K562 (cell line): ENCODE measurements around the gene PTK7. TPM values are rescaled to one million over a fixed set of nuclear protein-coding genes. Genes with fewer than 3 reads are reported as not detected.

Experiments
- ATAC-seq: fragments of 200-7000 bp; cut with Tn5 transposase; 3 replicates; pipeline ENCODE4 v1.9.1; 2020; ENCODE audit warnings: moderate library complexity
- BruUV-seq: library from RNA; stranded (reverse); fragments of 400-500 nt; replicated peaks from 2 replicates; lab custom pipeline; 2021; lab: Mats Ljungman, UMichigan
- CTCF ChIA-PET: fragments of 300-600 bp; formaldehyde crosslinking; extraction: SDS; loops from one replicate; lab custom pipeline; 2021; ENCODE audit warnings: low intra/inter-chr PET ratio; lab: Yijun Ruan, JAX
- POLR2A ChIA-PET: fragments of 300-600, 350-650 bp; sonication (Branson Sonifier 250); formaldehyde crosslinking; extraction: SDS; loops from one replicate; lab custom pipeline; 2021; ENCODE audit warnings: antibody characterized with exemption, inconsistent platforms; lab: Yijun Ruan, JAX
- DNase-seq, 4 experiments: peaks; one replicate each; pipeline versions ENCODE4 v3.0.0 to v3.0.0-alpha.2; 2011 to 2018; ENCODE audit warnings: low spot score in 3 of 4, mixed read lengths in 3 of 4; ENCODE audit errors: extremely low read depth in 1 of 4
- FAIRE-seq: peaks from 2 replicates; lab custom pipeline; 2011; peaks lifted over from hg19 to GRCh38; lab: Jason Lieb, UNC
- H2AFZ ChIP-seq: 2 replicates; pipeline ENCODE4 v1.6.0; 2011; ENCODE audit warnings: low read depth, low read length, control low read depth, inconsistent platforms
- H3K27ac ChIP-seq: fragments of 200-600 bp; 3 replicates; pipeline ENCODE4 v1.8.0; 2011; ENCODE audit warnings: low read depth, mild to moderate bottlenecking, control low read depth, inconsistent platforms, low read length, moderate library complexity, mixed read lengths; ENCODE audit errors: extremely low read depth
- H3K27me3 ChIP-seq, 2 experiments: fragments of 300-600 bp in 1 of 2; 2 replicates in 1 of 2; 3 replicates in 1 of 2; pipeline versions ENCODE4 v1.6.0 to v1.8.0; 2011; ENCODE audit warnings: inconsistent platforms in 2 of 2, low read length in 2 of 2, mild to moderate bottlenecking in 1 of 2, mixed read lengths in 1 of 2, moderate library complexity in 1 of 2; ENCODE audit not compliant: control insufficient read depth in 2 of 2, insufficient read depth in 2 of 2
- H3K36me3 ChIP-seq: fragments of 300-600 bp; 3 replicates; pipeline ENCODE4 v1.8.0; 2011; ENCODE audit warnings: mild to moderate bottlenecking, low read length, inconsistent platforms; ENCODE audit not compliant: control insufficient read depth, insufficient read depth
- H3K4me1 ChIP-seq, 2 experiments: fragments of 200-600 bp in 1 of 2; replicated peaks in 1 of 2; 2 replicates in 1 of 2; 3 replicates in 1 of 2; pipeline versions ENCODE4 v1.5.1 to v1.8.0; 2011; ENCODE audit warnings: inconsistent platforms in 2 of 2, low read length in 2 of 2, mild to moderate bottlenecking in 1 of 2, mixed read lengths in 1 of 2, moderate library complexity in 1 of 2; ENCODE audit not compliant: control insufficient read depth in 2 of 2, insufficient read depth in 2 of 2
- H3K4me2 ChIP-seq: 2 replicates; pipeline ENCODE4 v1.6.1; 2011; ENCODE audit warnings: low read length, control low read depth, inconsistent platforms, mixed read lengths; ENCODE audit not compliant: insufficient read depth
- H3K4me3 ChIP-seq: fragments of 200-600 bp; sonication (generic), shearing (Covaris generic); 2 replicates; pipeline ENCODE4 v1.5.1; 2016; ENCODE audit warnings: control low read depth, inconsistent platforms
- H3K79me2 ChIP-seq: fragments of 200-600 bp; 3 replicates; pipeline ENCODE4 v1.8.0; 2011; ENCODE audit warnings: low read length, inconsistent platforms; ENCODE audit not compliant: control insufficient read depth, insufficient read depth
- H3K9ac ChIP-seq, 2 experiments: 2 replicates each; pipeline versions ENCODE4 v1.6.0 to v1.6.1; 2011; ENCODE audit warnings: low read depth in 2 of 2, low read length in 2 of 2, control low read depth in 1 of 2, inconsistent platforms in 1 of 2, mild to moderate bottlenecking in 1 of 2, mixed read lengths in 1 of 2; ENCODE audit not compliant: insufficient read depth in 1 of 2
- H3K9me1 ChIP-seq: one replicate; pipeline ENCODE4 v1.6.0; 2011; ENCODE audit warnings: inconsistent platforms, mild to moderate bottlenecking, low read length, moderate library complexity; ENCODE audit not compliant: control insufficient read depth, insufficient read depth
- H3K9me3 ChIP-seq: replicated peaks from 2 replicates; pipeline ENCODE4 v1.5.1; 2011; ENCODE audit warnings: low read depth, low read length, inconsistent platforms; ENCODE audit not compliant: control insufficient read depth, insufficient read depth
- H4K20me1 ChIP-seq: replicated peaks from 2 replicates; pipeline ENCODE4 v1.6.1; 2011; ENCODE audit warnings: low read length, inconsistent platforms, mixed read lengths; ENCODE audit not compliant: control insufficient read depth, insufficient read depth
- BRD4 ChIP-seq: fragments of 200-600 bp; sonication (generic); IDR thresholded peaks from 2 replicates; pipeline ENCODE4 v1.6.1; 2017; ENCODE audit warnings: inconsistent platforms
- CHD4 ChIP-seq: fragments of 200-600 bp; sonication (generic); IDR thresholded peaks from 3 replicates; pipeline ENCODE4 v1.6.1; 2012; ENCODE audit warnings: low read depth, mild to moderate bottlenecking, mixed read lengths, low read length, inconsistent platforms; ENCODE audit not compliant: insufficient read depth, insufficient replicate concordance, poor library complexity, severe bottlenecking
- EP300 ChIP-seq: IDR thresholded peaks from 2 replicates; pipeline ENCODE4 v1.6.1; 2012; ENCODE audit warnings: low read length, improper control_type of control experiment
- ERF ChIP-seq: fragments of 450-650 bp; formaldehyde crosslinking; IDR thresholded peaks from 2 replicates; pipeline ENCODE4 v1.4.0; 2020; ENCODE audit warnings: mild to moderate bottlenecking, mixed read lengths
- ETS2 ChIP-seq: IDR thresholded peaks from 2 replicates; pipeline ENCODE4 v1.6.1; 2016; ENCODE audit warnings: borderline replicate concordance, missing genetic modification characterization, mild to moderate bottlenecking, moderate library complexity, missing compliant biosample characterization; ENCODE audit not compliant: poor library complexity, severe bottlenecking
- KDM5B ChIP-seq: fragments of 200-600 bp; sonication (generic); IDR thresholded peaks from 2 replicates; pipeline ENCODE4 v1.6.1; 2012; ENCODE audit warnings: low read depth, mild to moderate bottlenecking, moderate library complexity, low read length, control low read depth, inconsistent platforms; ENCODE audit not compliant: insufficient replicate concordance
- NFYB ChIP-seq: IDR thresholded peaks from 2 replicates; pipeline ENCODE4 v1.6.1; 2011; ENCODE audit warnings: mild to moderate bottlenecking, moderate library complexity; ENCODE audit not compliant: insufficient read length; ENCODE audit errors: extremely low read depth
- NR2C1 ChIP-seq, 2 experiments: fragments of 450-650 bp; IDR thresholded peaks; 2 replicates each; pipeline ENCODE4 v1.6.1; 2017; ENCODE audit warnings: mild to moderate bottlenecking in 2 of 2, antibody characterized with exemption in 1 of 2, inconsistent platforms in 1 of 2, missing compliant biosample characterization in 1 of 2, missing genetic modification characterization in 1 of 2
- PPARD ChIP-seq: fragments of 250-450 bp; sonication (Bioruptor Pico); IDR thresholded peaks from 2 replicates; pipeline ENCODE4 v1.8.0; 2022; ENCODE audit warnings: inconsistent platforms, mild to moderate bottlenecking, moderate library complexity
- SPI1 ChIP-seq: IDR thresholded peaks from 2 replicates; pipeline ENCODE4 v1.6.1; 2011; ENCODE audit warnings: low read depth, low read length, control low read depth, borderline replicate concordance
- TFAM ChIP-seq: fragments of 250-450 bp; sonication (Bioruptor Pico); conservative IDR thresholded peaks from 2 replicates; pipeline ENCODE4 v1.5.0; 2021; ENCODE audit warnings: mild to moderate bottlenecking, moderate library complexity
- ZBTB1 ChIP-seq: sonication (generic); formaldehyde crosslinking; IDR thresholded peaks from 2 replicates; pipeline ENCODE4 v1.8.1; 2023; ENCODE audit warnings: missing genetic modification reagents, low read depth, mild to moderate bottlenecking, borderline replicate concordance
- ZFX ChIP-seq: sonication (generic); formaldehyde crosslinking; IDR thresholded peaks from 2 replicates; pipeline ENCODE4 v1.8.0; 2022; ENCODE audit warnings: mild to moderate bottlenecking, missing genetic modification reagents, moderate library complexity
- ZNF668 ChIP-seq: fragments of 250-450 bp; sonication (Bioruptor Pico); IDR thresholded peaks from 2 replicates; pipeline ENCODE4 v1.8.0; 2022; ENCODE audit warnings: mild to moderate bottlenecking, inconsistent platforms
- WGBS: fragments of 100-300 bp; shearing (Covaris generic); methylation state at CpG from one replicate; pipeline ENCODE4 v1.1.6; 2016; ENCODE audit warnings: low coverage, mixed read lengths; ENCODE audit not compliant: insufficient coverage; ENCODE audit errors: missing lambda C conversion rate; 5-methylcytosine and 5-hydroxymethylcytosine counted together
- in situ Hi-C: fragments of 300-500 bp; cut with MboI; formaldehyde crosslinking; loops from 4 replicates; pipeline ENCODE4 v1.15.0; 2018; ENCODE audit warnings: inconsistent platforms, mixed read lengths
- intact Hi-C: fragments of 100-400 bp; cut with micrococcal nuclease; formaldehyde crosslinking; loops from 2 replicates; pipeline ENCODE4 v1.14.2; 2022
- polyA plus RNA-seq, 8 experiments: library from polyadenylated mRNA; depleted of rRNA in 4 of 8; stranded (reverse) in 5 of 8; unstranded in 3 of 8; fragments of >200 nt; fragmentation: Nextera tagmentation in 2 of 8; fragmentation: Illumina TruSeq in 1 of 8; extraction: Ambion mirVana in 2 of 8; extraction: Trizol in 1 of 8; gene quantifications; 2 replicates each; pipeline versions ENCODE4 v1.2.1 to v1.2.3, GENCODE V29; 2011 to 2014; ENCODE audit warnings: inconsistent platforms in 1 of 8, missing spikeins in 1 of 8
- total RNA-seq, 7 experiments: library from RNA; depleted of rRNA in 6 of 7; stranded (reverse); fragments of >200 nt in 6 of 7; fragmentation: Illumina TruSeq in 2 of 7; extraction: Trizol in 2 of 7; gene quantifications; 2 replicates each; pipeline versions ENCODE4 v1.2.1 to v1.2.3, GENCODE V29; 2011 to 2021; ENCODE audit warnings: low replicate concordance in 1 of 7
- TF ChIP-seq, protein P1 (sequence below): sonication (generic); formaldehyde crosslinking; IDR thresholded peaks from 2 replicates; pipeline ENCODE4 v1.9.0; 2022; ENCODE audit warnings: mild to moderate bottlenecking, missing genetic modification reagents
- TF ChIP-seq, protein P2 (sequence below): fragments of 250-450 bp; sonication (Bioruptor Pico); IDR thresholded peaks from 2 replicates; pipeline ENCODE4 v1.5.0; 2021; ENCODE audit warnings: mild to moderate bottlenecking, borderline replicate concordance
- TF ChIP-seq, protein P3 (sequence below): fragments of 200-800 bp; sonication (Bioruptor generic); IDR thresholded peaks from 2 replicates; pipeline ENCODE4 v1.6.1; 2017; ENCODE audit warnings: missing genetic modification characterization, missing compliant biosample characterization

The PTK7 gene
- total and polyA plus RNA-seq, 9 of the 15 experiments (the other 6 are each of a cell fraction or from before 2014, with no cell fraction given), result 0.20 to 6.8 (median 4.2) TPM

DNA sequence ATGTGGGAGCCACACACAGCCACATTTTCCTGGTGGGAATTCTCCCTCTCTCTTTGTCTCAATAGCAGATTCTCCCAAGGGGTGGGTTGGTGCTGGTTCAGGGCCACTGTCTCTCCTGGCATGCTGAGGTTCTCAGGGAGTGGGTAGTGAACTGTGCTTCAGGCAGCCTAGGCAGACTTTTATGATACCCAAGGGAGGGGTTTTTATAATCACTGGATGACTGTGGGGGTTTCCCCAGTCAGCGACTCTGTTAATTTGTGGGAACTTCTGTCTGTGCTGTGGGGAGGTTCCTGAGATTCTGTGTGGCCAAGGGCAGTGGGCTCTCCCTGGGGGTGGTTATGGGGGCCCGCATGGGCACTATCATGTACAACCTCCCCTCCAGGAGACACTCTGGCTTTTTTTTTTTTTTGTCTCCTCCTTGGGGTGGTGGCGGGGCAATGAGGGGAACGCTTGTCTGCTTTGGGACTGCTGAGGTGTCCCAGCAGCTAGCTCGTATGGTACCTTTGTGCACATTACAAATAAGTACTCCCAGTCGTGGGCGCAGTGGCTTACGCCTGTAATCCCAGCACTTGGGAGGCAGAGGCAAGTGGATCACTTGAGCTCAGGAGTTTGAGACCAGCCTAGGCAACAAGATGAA is 10.0 kb downstream of the PTK7 start:
- ATAC-seq (no peak), FAIRE-seq (no peak), DNase-seq (no peak)
- CTCF ChIA-PET, result no interaction called here
- WGBS, result 20% methylated on average over 7 of the region's 8 CpGs
- Histone ChIP-seq H3K4me3 (no peak overlapping the region), H3K4me2 (no peak overlapping the region), H2AFZ (no peak overlapping the region), H3K27me3 (peaks cover 8% of the 10 kb centered on the region in 2 experiments; a peak in 3 of 5 replicates), H4K20me1 (no peaks in the 10 kb centered on the region; the same call in 1 of the 2 replicates), H3K9me1 (peaks cover 3% of the 10 kb centered on the region), H3K79me2 (no peaks in the 10 kb centered on the region), H3K36me3 (no peaks in the 10 kb centered on the region), H3K27ac (no peak overlapping the region), H3K4me1 (peaks cover 0 to 2% of the 10 kb centered on the region in 2 experiments; a peak in 1 of 5 replicates), H3K9ac (no peak overlapping the region), H3K9me3 (no peaks in the 10 kb centered on the region)
- BruUV-seq, result no TSS peak
- POLR2A ChIA-PET, result interaction anchor here (0.6 kb wide), 1 partner anchor 32 kb away, joined by 3 read pairs; no protein-coding TSS in a partner anchor
- intact Hi-C loops (no loop called here), in situ Hi-C loops (no loop called here)
- TF ChIP-seq ERF, result no peak
- TF ChIP-seq BRD4, result no peak
- TF ChIP-seq, protein P1, sequence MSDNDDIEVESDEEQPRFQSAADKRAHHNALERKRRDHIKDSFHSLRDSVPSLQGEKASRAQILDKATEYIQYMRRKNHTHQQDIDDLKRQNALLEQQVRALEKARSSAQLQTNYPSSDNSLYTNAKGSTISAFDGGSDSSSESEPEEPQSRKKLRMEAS (CRISPR knock-in tag), result no peak
- no peak for TF ChIP-seq NFYB
- TF ChIP-seq ZBTB1, result no peak
- no peak for TF ChIP-seq KDM5B
- no peak for TF ChIP-seq ETS2 (tag)
- TF ChIP-seq ZNF668 (CRISPR knock-in tag), result no peak
- TF ChIP-seq NR2C1 (IDR thresholded peaks at IDR 0.05), result no peak
- TF ChIP-seq NR2C1 (tag; IDR thresholded peaks at IDR 0.05), result no peak
- no peak for TF ChIP-seq TFAM
- TF ChIP-seq, protein P2, sequence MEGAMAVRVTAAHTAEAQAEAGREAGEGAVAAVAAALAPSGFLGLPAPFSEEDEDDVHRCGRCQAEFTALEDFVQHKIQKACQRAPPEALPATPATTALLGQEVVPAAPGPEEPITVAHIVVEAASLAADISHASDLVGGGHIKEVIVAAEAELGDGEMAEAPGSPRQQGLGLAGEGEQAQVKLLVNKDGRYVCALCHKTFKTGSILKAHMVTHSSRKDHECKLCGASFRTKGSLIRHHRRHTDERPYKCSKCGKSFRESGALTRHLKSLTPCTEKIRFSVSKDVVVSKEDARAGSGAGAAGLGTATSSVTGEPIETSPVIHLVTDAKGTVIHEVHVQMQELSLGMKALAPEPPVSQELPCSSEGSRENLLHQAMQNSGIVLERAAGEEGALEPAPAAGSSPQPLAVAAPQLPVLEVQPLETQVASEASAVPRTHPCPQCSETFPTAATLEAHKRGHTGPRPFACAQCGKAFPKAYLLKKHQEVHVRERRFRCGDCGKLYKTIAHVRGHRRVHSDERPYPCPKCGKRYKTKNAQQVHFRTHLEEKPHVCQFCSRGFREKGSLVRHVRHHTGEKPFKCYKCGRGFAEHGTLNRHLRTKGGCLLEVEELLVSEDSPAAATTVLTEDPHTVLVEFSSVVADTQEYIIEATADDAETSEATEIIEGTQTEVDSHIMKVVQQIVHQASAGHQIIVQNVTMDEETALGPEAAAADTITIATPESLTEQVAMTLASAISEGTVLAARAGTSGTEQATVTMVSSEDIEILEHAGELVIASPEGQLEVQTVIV (CRISPR knock-in tag), result no peak
- TF ChIP-seq, protein P3, sequence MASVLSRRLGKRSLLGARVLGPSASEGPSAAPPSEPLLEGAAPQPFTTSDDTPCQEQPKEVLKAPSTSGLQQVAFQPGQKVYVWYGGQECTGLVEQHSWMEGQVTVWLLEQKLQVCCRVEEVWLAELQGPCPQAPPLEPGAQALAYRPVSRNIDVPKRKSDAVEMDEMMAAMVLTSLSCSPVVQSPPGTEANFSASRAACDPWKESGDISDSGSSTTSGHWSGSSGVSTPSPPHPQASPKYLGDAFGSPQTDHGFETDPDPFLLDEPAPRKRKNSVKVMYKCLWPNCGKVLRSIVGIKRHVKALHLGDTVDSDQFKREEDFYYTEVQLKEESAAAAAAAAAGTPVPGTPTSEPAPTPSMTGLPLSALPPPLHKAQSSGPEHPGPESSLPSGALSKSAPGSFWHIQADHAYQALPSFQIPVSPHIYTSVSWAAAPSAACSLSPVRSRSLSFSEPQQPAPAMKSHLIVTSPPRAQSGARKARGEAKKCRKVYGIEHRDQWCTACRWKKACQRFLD, result no peak
- TF ChIP-seq EP300, result no peak
- TF ChIP-seq SPI1, result no peak
- TF ChIP-seq ZFX (CRISPR knock-in tag), result no peak
- no peak for TF ChIP-seq CHD4
- no peak for TF ChIP-seq PPARD
